Omental fat pad (tissue), 4 donors: ENCODE results near the gene RGS2. TPM values are rescaled to one million over a fixed set of nuclear protein-coding genes. Genes with fewer than 3 reads are reported as not detected.

Source experiments
- ATAC-seq: fragments of 150-250 bp; one replicate; pipeline ENCODE4 v1.9.1; 2016; ENCODE audit warnings: mild to moderate bottlenecking, moderate library complexity; ENCODE audit not compliant: low FRiP score
- DNase-seq: peaks from one replicate; pipeline ENCODE4 v3.0.0-alpha.2; 2019; ENCODE audit warnings: low spot score
- total RNA-seq, 4 donors: library from RNA; depleted of rRNA; stranded (reverse); fragments of >200 nt; gene quantifications; one replicate each; pipeline ENCODE4 v1.1.0, GENCODE V29; 2016
- TF ChIP-seq, protein P1 (sequence below), 3 donors: fragments of 450-650 bp; IDR thresholded peaks; one replicate each; pipeline ENCODE4 v1.5.1; 2016 to 2017; ENCODE audit warnings: antibody characterized with exemption in 3 of 3, mild to moderate bottlenecking in 3 of 3, moderate library complexity in 2 of 3

The RGS2 gene
- total RNA-seq, 4 donors from 2014 or later: 92.2 to 375 (median 140) TPM

DNA sequence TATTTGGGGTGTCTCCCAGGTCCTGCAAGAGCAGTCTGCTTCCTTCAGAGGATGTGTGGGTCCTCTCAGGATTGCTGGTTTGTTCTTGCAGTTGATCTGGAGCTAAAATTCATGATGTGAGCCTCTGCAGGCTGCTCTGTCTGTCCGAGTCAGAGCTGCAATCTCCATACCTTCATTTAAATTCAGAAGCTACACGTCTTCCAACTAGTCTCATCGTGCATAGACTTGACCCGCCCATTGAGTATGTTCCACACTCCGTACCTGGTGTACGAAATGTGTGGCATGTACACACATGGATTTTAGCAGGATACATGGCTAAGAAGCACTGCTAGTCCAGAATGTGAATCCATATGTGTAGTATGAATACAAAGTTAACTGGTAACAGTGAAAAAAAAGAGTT is 25.0 kb upstream of the RGS2 start:
- DNase-seq: no peak
- ATAC-seq: no peak
- TF ChIP-seq, protein P1, sequence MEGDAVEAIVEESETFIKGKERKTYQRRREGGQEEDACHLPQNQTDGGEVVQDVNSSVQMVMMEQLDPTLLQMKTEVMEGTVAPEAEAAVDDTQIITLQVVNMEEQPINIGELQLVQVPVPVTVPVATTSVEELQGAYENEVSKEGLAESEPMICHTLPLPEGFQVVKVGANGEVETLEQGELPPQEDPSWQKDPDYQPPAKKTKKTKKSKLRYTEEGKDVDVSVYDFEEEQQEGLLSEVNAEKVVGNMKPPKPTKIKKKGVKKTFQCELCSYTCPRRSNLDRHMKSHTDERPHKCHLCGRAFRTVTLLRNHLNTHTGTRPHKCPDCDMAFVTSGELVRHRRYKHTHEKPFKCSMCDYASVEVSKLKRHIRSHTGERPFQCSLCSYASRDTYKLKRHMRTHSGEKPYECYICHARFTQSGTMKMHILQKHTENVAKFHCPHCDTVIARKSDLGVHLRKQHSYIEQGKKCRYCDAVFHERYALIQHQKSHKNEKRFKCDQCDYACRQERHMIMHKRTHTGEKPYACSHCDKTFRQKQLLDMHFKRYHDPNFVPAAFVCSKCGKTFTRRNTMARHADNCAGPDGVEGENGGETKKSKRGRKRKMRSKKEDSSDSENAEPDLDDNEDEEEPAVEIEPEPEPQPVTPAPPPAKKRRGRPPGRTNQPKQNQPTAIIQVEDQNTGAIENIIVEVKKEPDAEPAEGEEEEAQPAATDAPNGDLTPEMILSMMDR (IDR thresholded peaks at IDR 0.05): no peak

DNA sequence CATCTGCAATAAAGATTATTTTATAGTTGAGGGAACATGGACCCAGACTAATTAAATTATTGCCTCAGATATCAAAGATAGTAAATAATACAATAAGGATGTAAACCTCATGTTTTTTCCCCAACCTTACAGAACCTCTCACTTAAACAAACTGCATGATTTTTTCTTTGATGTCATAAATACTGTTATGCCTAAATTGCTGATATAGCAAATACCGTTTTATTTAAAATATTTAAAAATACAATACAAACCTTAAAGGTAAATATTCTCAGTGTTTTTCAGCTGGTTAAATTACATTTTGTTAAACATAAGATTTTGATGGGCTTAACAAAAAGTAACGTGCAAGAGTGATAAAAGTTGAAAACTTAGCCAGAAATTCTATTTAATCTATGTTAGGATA is 24.4 kb upstream of the RGS2 start:
- TF ChIP-seq, protein P1 (IDR thresholded peaks at IDR 0.05): no peak
- no peak for ATAC-seq
- no peak for DNase-seq

DNA sequence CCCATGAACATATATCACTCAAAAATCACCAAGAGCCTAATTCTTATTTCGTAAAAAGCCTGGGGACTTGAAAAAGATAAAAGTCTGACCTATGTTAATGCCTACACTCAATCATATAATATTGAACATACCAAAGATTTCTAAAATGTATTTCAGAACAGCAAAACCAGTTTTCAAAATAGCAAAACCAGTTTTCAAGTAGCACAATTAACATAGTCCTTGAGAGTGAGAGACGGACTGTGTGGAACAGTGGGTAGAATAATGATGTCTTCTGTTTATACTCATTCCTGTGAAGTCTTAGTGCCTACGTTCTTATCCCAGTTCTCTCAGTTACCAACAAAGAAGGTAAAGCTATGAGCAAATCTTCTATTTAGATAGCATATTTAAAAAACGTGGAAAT is 22.3 kb upstream of the RGS2 start:
- TF ChIP-seq, protein P1 (IDR thresholded peaks at IDR 0.05): no peak
- ATAC-seq (no peak), DNase-seq (no peak)

DNA sequence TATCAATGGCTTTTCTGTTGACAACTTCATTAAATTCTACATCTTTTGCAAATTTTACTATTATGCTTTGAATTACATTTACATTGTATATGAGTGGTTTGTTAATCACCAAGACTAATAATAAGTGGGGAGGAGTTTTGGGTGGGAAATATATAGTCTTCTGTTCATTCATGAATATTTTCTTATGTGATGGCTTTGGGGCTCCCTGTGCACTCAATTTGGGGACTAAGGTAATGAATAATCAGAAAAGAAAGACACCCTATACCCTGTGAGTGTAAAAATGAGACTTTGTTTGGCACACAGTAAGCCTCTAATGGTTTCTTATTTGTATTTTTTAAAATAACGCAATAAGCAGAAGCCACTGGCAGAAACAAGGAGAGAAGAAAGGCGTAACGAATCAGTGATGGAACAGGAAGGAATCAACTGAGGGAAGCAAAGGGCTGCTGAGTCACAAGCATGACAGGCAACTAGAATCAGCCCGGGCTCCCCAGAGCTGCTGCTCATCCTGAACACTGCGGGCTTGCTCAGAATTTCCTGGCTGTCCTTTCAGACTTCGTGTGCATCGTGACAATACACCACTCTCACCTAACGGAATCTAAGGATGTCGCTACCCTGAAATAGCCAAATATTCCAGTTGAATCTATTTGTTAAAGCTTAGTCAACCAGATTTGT is 20.8 kb upstream of the RGS2 start:
- ATAC-seq (no peak), DNase-seq (no peak)
- TF ChIP-seq, protein P1 (IDR thresholded peaks at IDR 0.05): no peak

DNA sequence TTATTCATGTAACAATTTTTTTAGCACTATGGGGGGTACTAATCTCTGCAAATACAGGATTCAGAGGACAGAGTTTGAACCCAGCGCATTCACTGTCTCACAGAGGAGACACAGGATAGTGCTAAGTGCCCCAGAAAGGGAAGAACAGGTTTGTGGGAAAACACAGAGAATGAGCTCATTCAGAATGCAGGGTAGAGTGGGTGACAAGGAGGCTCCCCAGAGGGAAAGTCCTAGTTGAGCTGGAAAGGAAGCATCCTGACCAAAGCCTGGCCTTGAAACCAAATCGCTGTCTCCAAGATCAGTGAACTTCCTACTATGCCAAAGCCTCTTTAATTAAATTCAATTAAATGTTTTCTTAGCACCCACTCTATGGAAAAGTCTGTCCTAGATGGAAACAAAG is 19.0 kb upstream of the RGS2 start:
- TF ChIP-seq, protein P1 (IDR thresholded peaks at IDR 0.05): no peak
- ATAC-seq (no peak), DNase-seq (no peak)

DNA sequence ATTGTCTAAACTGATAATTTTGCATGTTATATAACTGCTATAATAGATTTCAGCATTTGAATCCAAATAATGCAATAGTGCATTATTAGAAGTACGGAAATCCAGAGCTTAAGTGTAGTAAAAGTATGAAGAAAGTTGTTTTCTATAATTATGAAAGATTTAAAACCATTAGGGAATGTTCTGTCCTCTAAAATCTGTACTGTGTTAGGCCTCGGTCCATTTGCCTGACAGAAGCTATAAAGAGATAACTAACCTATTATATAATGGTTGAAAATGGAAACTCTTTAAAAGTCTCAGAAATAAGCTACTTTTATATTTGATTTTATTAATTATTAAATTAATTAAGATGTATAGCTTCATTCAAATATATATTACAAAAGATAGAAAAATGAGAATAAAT is 16.2 kb upstream of the RGS2 start:
- TF ChIP-seq, protein P1 (IDR thresholded peaks at IDR 0.05): no peak
- ATAC-seq (no peak), DNase-seq (no peak)

DNA sequence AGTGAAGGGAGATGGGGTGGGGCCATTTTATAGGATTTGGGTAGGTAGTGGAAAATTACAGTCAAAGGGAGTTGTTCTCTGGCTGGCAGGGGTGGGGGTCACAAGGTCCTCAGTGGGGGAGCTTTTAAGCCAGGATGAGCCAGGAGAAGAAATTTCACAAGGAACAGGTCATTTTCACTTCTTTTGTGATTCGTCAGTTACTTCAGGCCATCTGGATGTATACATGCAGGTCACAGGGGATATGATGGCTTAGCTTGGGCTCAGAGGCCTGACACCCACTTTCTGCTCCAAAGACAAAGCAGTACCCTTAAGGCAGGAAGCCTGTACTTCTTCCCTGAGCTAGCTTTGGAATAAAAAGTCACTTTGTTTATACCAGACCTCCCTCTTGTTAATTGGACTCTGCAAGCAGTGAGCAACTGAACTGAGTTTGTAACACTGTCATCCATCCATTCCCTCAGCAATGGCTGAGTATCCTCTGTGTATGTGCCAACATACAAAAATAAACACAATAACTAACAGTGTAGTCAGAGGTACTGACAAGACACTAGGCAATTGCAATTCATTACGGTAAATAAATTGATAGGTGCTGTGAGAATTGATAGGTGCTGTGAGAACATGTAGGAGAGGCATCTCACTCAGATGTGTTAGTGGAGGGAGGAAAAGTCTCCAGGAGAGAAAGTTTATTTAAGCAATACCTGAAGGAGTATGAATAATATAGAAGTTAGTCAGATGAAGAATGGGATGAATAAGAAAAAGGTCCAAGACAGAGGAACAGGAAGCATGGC is 14.7 kb upstream of the RGS2 start:
- ATAC-seq: peak; percentile 57
- TF ChIP-seq, protein P1 (IDR thresholded peaks at IDR 0.05): no peak
- DNase-seq: no peak
